GM23338 (cell line): ENCODE measurements around the gene MYH10. TPM values are rescaled to one million over a fixed set of nuclear protein-coding genes. Genes with fewer than 3 reads are reported as not detected.

Experiments used
- ATAC-seq: fragments of 200-7000 bp; cut with Tn5 transposase; 3 replicates; pipeline ENCODE4 v1.9.1; 2020
- DNase-seq: peaks from one replicate; pipeline ENCODE4 v3.0.0-alpha.2; 2015; ENCODE audit warnings: low spot score
- H2AFZ ChIP-seq: fragments of 200-600 bp; sonication (generic); 2 replicates; pipeline ENCODE4 v1.8.0; 2016; ENCODE audit warnings: antibody characterized with exemption, mild to moderate bottlenecking, moderate library complexity
- H3F3A ChIP-seq: fragments of 200-600 bp; sonication (generic); replicated peaks from 2 replicates; pipeline ENCODE4 v1.8.0; 2017; ENCODE audit warnings: antibody characterized with exemption, mixed run types, low read depth
- H3K27ac ChIP-seq: fragments of 200-600 bp; sonication (generic); 2 replicates; pipeline ENCODE4 v1.6.1; 2016; ENCODE audit warnings: low read depth
- H3K27me3 ChIP-seq: fragments of 200-600 bp; sonication (generic); 2 replicates; pipeline ENCODE4 v1.8.0; 2016; ENCODE audit warnings: mild to moderate bottlenecking, mixed run types, moderate library complexity; ENCODE audit not compliant: insufficient read depth
- H3K36me3 ChIP-seq: fragments of 200-600 bp; sonication (generic); 2 replicates; pipeline ENCODE4 v1.8.0; 2016; ENCODE audit warnings: mild to moderate bottlenecking; ENCODE audit not compliant: insufficient read depth
- H3K4me1 ChIP-seq: fragments of 200-600 bp; sonication (generic); 2 replicates; pipeline ENCODE4 v1.8.0; 2016; ENCODE audit warnings: mild to moderate bottlenecking, moderate library complexity; ENCODE audit not compliant: insufficient read depth
- H3K4me2 ChIP-seq: fragments of 200-600 bp; sonication (generic); 2 replicates; pipeline ENCODE4 v1.7.1; 2017; ENCODE audit warnings: mixed run types
- H3K4me3 ChIP-seq: fragments of 200-600 bp; sonication (generic); 2 replicates; pipeline ENCODE4 v1.6.1; 2016; ENCODE audit warnings: mixed run types
- H3K79me2 ChIP-seq: fragments of 200-600 bp; sonication (generic); replicated peaks from 2 replicates; pipeline ENCODE4 v1.8.0; 2017; ENCODE audit warnings: mild to moderate bottlenecking; ENCODE audit not compliant: insufficient read depth
- H3K9me2 ChIP-seq: fragments of 200-600 bp; sonication (generic); 2 replicates; pipeline ENCODE4 v1.8.0; 2017; ENCODE audit not compliant: insufficient read depth
- H4K20me1 ChIP-seq: fragments of 200-600 bp; sonication (generic); replicated peaks from 2 replicates; pipeline ENCODE4 v1.8.0; 2017; ENCODE audit warnings: mild to moderate bottlenecking; ENCODE audit not compliant: insufficient read depth
- H3K27ac Mint-ChIP-seq: 2 replicates; pipeline ENCODE4 v1.8.0; 2020; ENCODE audit warnings: inconsistent platforms, mild to moderate bottlenecking, moderate library complexity, mixed read lengths
- H3K27me3 Mint-ChIP-seq: 3 replicates; pipeline ENCODE4 v1.8.0; 2022; ENCODE audit warnings: low read depth, mild to moderate bottlenecking, moderate library complexity, mixed read lengths, inconsistent platforms; ENCODE audit not compliant: insufficient read depth, poor library complexity
- H3K36me3 Mint-ChIP-seq: 3 replicates; pipeline ENCODE4 v1.8.0; 2021; ENCODE audit warnings: low read depth, mild to moderate bottlenecking, inconsistent platforms, moderate library complexity, mixed read lengths
- H3K4me1 Mint-ChIP-seq: 3 replicates; pipeline ENCODE4 v1.8.0; 2020; ENCODE audit warnings: mild to moderate bottlenecking, inconsistent platforms, mixed read lengths
- H3K4me3 Mint-ChIP-seq: 3 replicates; pipeline ENCODE4 v1.8.0; 2021; ENCODE audit warnings: moderate library complexity, mild to moderate bottlenecking, inconsistent platforms, mixed read lengths
- H3K9me3 Mint-ChIP-seq: 3 replicates; pipeline ENCODE4 v1.8.0; 2020; ENCODE audit warnings: moderate library complexity, mild to moderate bottlenecking, inconsistent platforms, mixed read lengths
- CTCF ChIP-seq, 2 experiments: fragments of 200-600 bp in 1 of 2; sonication (generic) in 1 of 2; conservative IDR thresholded peaks; 2 replicates each; pipeline versions ENCODE4 v1.5.1 to v1.6.1; 2016 to 2017; ENCODE audit warnings: antibody characterized with exemption in 2 of 2, low read depth in 2 of 2, mild to moderate bottlenecking in 2 of 2, moderate library complexity in 1 of 2
- ETS1 ChIP-seq: IDR thresholded peaks from 2 replicates; pipeline ENCODE4 v1.6.1; 2016; ENCODE audit warnings: antibody characterized with exemption
- EZH2 ChIP-seq: fragments of 200-600 bp; sonication (generic); IDR thresholded peaks from one replicate; pipeline ENCODE4 v1.8.0; 2017; ENCODE audit warnings: antibody characterized with exemption, mild to moderate bottlenecking, low read depth; ENCODE audit not compliant: unreplicated experiment
- POLR2AphosphoS5 ChIP-seq: IDR thresholded peaks from 2 replicates; pipeline ENCODE4 v1.6.1; 2016; ENCODE audit warnings: antibody characterized with exemption, low read depth
- ZNF331 ChIP-seq: fragments of 250-450 bp; sonication (Bioruptor Pico); IDR thresholded peaks from 2 replicates; pipeline ENCODE4 v1.5.0; 2020; ENCODE audit warnings: low read depth, mild to moderate bottlenecking, moderate library complexity
- polyA plus RNA-seq: library from polyadenylated mRNA; unstranded; fragments of >200 nt; fragmentation: Nextera tagmentation; extraction: Ambion mirVana; gene quantifications from 2 replicates; pipeline ENCODE4 v1.2.1, GENCODE V29; 2016
- total RNA-seq: library from RNA; depleted of rRNA; stranded (reverse); fragments of >200 nt; shearing (Covaris generic); gene quantifications from 2 replicates; pipeline ENCODE4 v1.2.3, GENCODE V29; 2014
- TF ChIP-seq, protein P1 (sequence below): IDR thresholded peaks from one replicate; pipeline ENCODE4 v1.6.1; 2018; ENCODE audit warnings: antibody characterized with exemption; ENCODE audit not compliant: unreplicated experiment
- TF ChIP-seq, protein P2 (sequence below): fragments of 250-450 bp; sonication (Bioruptor Pico); IDR thresholded peaks from 2 replicates; pipeline ENCODE4 v1.5.0; 2020; ENCODE audit warnings: mild to moderate bottlenecking, moderate library complexity

Gene MYH10
- total and polyA plus RNA-seq, 2 experiments from 2014 or later, result 89.5 to 230 TPM

- Mint-ChIP-seq H3K9me3 (no peaks in the 10 kb centered on the region), H3K27me3 (peaks cover 2% of the 10 kb centered on the region), H3K4me3 (peak overlapping the region; percentile 84), H3K4me1 (peaks cover 26% of the 10 kb centered on the region), H3K27ac (peak overlapping the region; percentile 91; the same call in 1 of the 2 replicates), H3K36me3 (no peaks in the 10 kb centered on the region; the same call in 2 of the 3 replicates)
- Histone ChIP-seq H3K79me2 (peaks cover 39% of the 10 kb centered on the region), H3K36me3 (no peaks in the 10 kb centered on the region), H3K27me3 (no peaks in the 10 kb centered on the region), H3K27ac (peak overlapping the region; percentile 77), H2AFZ (0 out of 2 replicates have a peak overlapping the region, but pooled peaks have one; percentile 24), H3K4me3 (peak overlapping the region; percentile 59), H3F3A (no peaks in the 10 kb centered on the region), H3K4me1 (peaks cover 28% of the 10 kb centered on the region), H4K20me1 (peaks cover 24% of the 10 kb centered on the region), H3K4me2 (peak overlapping the region; percentile 79), H3K9me2 (no peaks in the 10 kb centered on the region)
- ATAC-seq, result no peak
- no peak for TF ChIP-seq EZH2
- TF ChIP-seq CTCF (conservative IDR thresholded peaks at IDR 0.05; ENCODE audit: low read depth in 2 of 2), result 0 out of 4 replicates have a peak, but pooled peaks of 1 of the 2 experiments have one; percentile 3
- DNase-seq, result no peak
Measured at GRCh38 chr17:8631554-8631877, 991 bp upstream of the MYH10 start.

- no peaks in the 10 kb centered on the region; the same call in 2 of the 3 replicates for H3K36me3 Mint-ChIP-seq
- H3K27ac Mint-ChIP-seq, result peak overlapping the region; percentile 91; the same call in 1 of the 2 replicates
- Histone ChIP-seq H2AFZ (0 out of 2 replicates have a peak overlapping the region, but pooled peaks have one; percentile 24), H3K27me3 (no peaks in the 10 kb centered on the region), H3K4me1 (peaks cover 28% of the 10 kb centered on the region), H3K79me2 (peaks cover 44% of the 10 kb centered on the region), H3K27ac (peak overlapping the region; percentile 77), H3K36me3 (no peaks in the 10 kb centered on the region), H4K20me1 (peaks cover 30% of the 10 kb centered on the region), H3K4me3 (peak overlapping the region; percentile 96), H3K4me2 (peak overlapping the region; percentile 79), H3K9me2 (no peaks in the 10 kb centered on the region), H3F3A (no peaks in the 10 kb centered on the region)
- DNase-seq (peak; percentile 100), ATAC-seq (peak; percentile 88)
- H3K4me1 Mint-ChIP-seq, result peaks cover 26% of the 10 kb centered on the region
- no peaks in the 10 kb centered on the region for H3K9me3 Mint-ChIP-seq
- peak overlapping the region; percentile 97 for H3K4me3 Mint-ChIP-seq
- peaks cover 2% of the 10 kb centered on the region for H3K27me3 Mint-ChIP-seq
- no peak for TF ChIP-seq ZNF331
- TF ChIP-seq POLR2AphosphoS5, result peak; percentile 71
- TF ChIP-seq, protein P1, sequence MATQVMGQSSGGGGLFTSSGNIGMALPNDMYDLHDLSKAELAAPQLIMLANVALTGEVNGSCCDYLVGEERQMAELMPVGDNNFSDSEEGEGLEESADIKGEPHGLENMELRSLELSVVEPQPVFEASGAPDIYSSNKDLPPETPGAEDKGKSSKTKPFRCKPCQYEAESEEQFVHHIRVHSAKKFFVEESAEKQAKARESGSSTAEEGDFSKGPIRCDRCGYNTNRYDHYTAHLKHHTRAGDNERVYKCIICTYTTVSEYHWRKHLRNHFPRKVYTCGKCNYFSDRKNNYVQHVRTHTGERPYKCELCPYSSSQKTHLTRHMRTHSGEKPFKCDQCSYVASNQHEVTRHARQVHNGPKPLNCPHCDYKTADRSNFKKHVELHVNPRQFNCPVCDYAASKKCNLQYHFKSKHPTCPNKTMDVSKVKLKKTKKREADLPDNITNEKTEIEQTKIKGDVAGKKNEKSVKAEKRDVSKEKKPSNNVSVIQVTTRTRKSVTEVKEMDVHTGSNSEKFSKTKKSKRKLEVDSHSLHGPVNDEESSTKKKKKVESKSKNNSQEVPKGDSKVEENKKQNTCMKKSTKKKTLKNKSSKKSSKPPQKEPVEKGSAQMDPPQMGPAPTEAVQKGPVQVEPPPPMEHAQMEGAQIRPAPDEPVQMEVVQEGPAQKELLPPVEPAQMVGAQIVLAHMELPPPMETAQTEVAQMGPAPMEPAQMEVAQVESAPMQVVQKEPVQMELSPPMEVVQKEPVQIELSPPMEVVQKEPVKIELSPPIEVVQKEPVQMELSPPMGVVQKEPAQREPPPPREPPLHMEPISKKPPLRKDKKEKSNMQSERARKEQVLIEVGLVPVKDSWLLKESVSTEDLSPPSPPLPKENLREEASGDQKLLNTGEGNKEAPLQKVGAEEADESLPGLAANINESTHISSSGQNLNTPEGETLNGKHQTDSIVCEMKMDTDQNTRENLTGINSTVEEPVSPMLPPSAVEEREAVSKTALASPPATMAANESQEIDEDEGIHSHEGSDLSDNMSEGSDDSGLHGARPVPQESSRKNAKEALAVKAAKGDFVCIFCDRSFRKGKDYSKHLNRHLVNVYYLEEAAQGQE, result no peak
- TF ChIP-seq, protein P2, sequence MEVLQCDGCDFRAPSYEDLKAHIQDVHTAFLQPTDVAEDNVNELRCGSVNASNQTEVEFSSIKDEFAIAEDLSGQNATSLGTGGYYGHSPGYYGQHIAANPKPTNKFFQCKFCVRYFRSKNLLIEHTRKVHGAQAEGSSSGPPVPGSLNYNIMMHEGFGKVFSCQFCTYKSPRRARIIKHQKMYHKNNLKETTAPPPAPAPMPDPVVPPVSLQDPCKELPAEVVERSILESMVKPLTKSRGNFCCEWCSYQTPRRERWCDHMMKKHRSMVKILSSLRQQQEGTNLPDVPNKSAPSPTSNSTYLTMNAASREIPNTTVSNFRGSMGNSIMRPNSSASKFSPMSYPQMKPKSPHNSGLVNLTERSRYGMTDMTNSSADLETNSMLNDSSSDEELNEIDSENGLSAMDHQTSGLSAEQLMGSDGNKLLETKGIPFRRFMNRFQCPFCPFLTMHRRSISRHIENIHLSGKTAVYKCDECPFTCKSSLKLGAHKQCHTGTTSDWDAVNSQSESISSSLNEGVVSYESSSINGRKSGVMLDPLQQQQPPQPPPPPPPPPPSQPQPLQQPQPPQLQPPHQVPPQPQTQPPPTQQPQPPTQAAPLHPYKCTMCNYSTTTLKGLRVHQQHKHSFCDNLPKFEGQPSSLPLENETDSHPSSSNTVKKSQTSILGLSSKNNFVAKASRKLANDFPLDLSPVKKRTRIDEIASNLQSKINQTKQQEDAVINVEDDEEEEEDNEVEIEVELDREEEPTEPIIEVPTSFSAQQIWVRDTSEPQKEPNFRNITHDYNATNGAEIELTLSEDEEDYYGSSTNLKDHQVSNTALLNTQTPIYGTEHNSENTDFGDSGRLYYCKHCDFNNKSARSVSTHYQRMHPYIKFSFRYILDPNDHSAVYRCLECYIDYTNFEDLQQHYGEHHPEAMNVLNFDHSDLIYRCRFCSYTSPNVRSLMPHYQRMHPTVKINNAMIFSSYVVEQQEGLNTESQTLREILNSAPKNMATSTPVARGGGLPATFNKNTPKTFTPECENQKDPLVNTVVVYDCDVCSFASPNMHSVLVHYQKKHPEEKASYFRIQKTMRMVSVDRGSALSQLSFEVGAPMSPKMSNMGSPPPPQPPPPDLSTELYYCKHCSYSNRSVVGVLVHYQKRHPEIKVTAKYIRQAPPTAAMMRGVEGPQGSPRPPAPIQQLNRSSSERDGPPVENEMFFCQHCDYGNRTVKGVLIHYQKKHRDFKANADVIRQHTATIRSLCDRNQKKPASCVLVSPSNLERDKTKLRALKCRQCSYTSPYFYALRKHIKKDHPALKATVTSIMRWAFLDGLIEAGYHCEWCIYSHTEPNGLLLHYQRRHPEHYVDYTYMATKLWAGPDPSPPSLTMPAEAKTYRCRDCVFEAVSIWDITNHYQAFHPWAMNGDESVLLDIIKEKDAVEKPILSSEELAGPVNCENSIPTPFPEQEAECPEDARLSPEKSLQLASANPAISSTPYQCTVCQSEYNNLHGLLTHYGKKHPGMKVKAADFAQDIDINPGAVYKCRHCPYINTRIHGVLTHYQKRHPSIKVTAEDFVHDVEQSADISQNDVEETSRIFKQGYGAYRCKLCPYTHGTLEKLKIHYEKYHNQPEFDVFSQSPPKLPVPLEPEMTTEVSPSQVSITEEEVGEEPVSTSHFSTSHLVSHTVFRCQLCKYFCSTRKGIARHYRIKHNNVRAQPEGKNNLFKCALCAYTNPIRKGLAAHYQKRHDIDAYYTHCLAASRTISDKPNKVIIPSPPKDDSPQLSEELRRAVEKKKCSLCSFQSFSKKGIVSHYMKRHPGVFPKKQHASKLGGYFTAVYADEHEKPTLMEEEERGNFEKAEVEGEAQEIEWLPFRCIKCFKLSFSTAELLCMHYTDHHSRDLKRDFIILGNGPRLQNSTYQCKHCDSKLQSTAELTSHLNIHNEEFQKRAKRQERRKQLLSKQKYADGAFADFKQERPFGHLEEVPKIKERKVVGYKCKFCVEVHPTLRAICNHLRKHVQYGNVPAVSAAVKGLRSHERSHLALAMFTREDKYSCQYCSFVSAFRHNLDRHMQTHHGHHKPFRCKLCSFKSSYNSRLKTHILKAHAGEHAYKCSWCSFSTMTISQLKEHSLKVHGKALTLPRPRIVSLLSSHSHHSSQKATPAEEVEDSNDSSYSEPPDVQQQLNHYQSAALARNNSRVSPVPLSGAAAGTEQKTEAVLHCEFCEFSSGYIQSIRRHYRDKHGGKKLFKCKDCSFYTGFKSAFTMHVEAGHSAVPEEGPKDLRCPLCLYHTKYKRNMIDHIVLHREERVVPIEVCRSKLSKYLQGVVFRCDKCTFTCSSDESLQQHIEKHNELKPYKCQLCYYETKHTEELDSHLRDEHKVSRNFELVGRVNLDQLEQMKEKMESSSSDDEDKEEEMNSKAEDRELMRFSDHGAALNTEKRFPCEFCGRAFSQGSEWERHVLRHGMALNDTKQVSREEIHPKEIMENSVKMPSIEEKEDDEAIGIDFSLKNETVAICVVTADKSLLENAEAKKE (CRISPR knock-in tag), result no peak
- TF ChIP-seq ETS1, result no peak
Measured at GRCh38 chr17:8630802-8631553, 453 bp upstream of the MYH10 start.
